Mammary epithelial cell (primary cell): ENCODE measurements around the gene RASGRF2.

Experiments used
- CTCF ChIP-seq, 2 donors: IDR thresholded peaks in 1 of 2; conservative IDR thresholded peaks in 1 of 2; 2 replicates each; pipeline ENCODE4 v1.5.1; 2011 to 2012; ENCODE audit warnings: inconsistent platforms in 2 of 2, low read length in 2 of 2, mild to moderate bottlenecking in 2 of 2, control low read depth in 1 of 2, low read depth in 1 of 2; ENCODE audit not compliant: insufficient read depth in 1 of 2; ENCODE audit errors: extremely low read depth in 1 of 2
- EZH2 ChIP-seq: IDR thresholded peaks from 2 replicates; pipeline ENCODE4 v1.6.1; 2012; ENCODE audit warnings: low read length, inconsistent platforms, borderline replicate concordance

- TF ChIP-seq CTCF (conservative IDR thresholded peaks at IDR 0.05 in 1 of 2, IDR thresholded peaks at IDR 0.05 in 1 of 2; ENCODE audit: extremely low read depth in 1 of 2, insufficient read depth in 1 of 2, low read depth in 1 of 2, low read length in 2 of 2) (no peak), EZH2 (no peak)
Measured at GRCh38 chr5:80963521-80963895, 3.3 kb downstream of the RASGRF2 start.
